Right atrium auricular region (tissue), 2 donors: ENCODE results near the gene FAM107B. TPM values are rescaled to one million over a fixed set of nuclear protein-coding genes. Genes with fewer than 3 reads are reported as not detected.

Source experiments
- DNase-seq: peaks from one replicate; pipeline ENCODE4 v3.0.0-alpha.2; 2019; ENCODE audit warnings: low spot score
- H3K27ac ChIP-seq, 2 donors: fragments of 200-600 bp; sonication (generic); 1 replicate in 1 of 2; 2 replicates in 1 of 2; pipeline ENCODE4 v1.5.1; 2016 to 2019
- H3K27me3 ChIP-seq, 2 donors: fragments of 200-600 bp; sonication (generic); one replicate each; pipeline versions ENCODE4 v1.5.1 to v1.6.0; 2017 to 2019
- H3K36me3 ChIP-seq: fragments of 200-600 bp; sonication (generic); one replicate; pipeline ENCODE4 v1.5.1; 2016
- H3K4me1 ChIP-seq, 2 donors: fragments of 200-600 bp; sonication (generic); one replicate each; pipeline versions ENCODE4 v1.5.1 to v1.6.0; 2017 to 2019
- H3K4me3 ChIP-seq, 2 donors: fragments of 200-600 bp; sonication (generic); 1 replicate in 1 of 2; 2 replicates in 1 of 2; pipeline ENCODE4 v1.5.1; 2017 to 2019; ENCODE audit warnings: mild to moderate bottlenecking in 1 of 2, moderate library complexity in 1 of 2
- H3K9me3 ChIP-seq, 2 donors: fragments of 200-600 bp; sonication (generic); one replicate each; pipeline ENCODE4 v1.5.1; 2019
- CTCF ChIP-seq, 2 donors: fragments of 200-600 bp; sonication (generic); IDR thresholded peaks; one replicate each; pipeline ENCODE4 v1.5.1; 2019; ENCODE audit warnings: antibody characterized with exemption in 2 of 2
- total RNA-seq, 2 donors: library from RNA; depleted of rRNA; stranded (reverse); fragments of >200 nt; gene quantifications; one replicate each; pipeline ENCODE4 v1.1.0, GENCODE V29; 2016

The FAM107B gene
- total RNA-seq, 2 donors from 2014 or later: 10.6 to 14.1 TPM

GRCh38 chr10:14758994-14759664, 15.6 kb downstream of the FAM107B start:
- DNase-seq: no peak
- no peaks in the 10 kb centered on the region for H3K36me3 ChIP-seq
- no peaks in the 10 kb centered on the region for H3K27me3 ChIP-seq
- H3K9me3 ChIP-seq: no peaks in the 10 kb centered on the region
- no peak for TF ChIP-seq CTCF (IDR thresholded peaks at IDR 0.05)
- H3K4me3 ChIP-seq: no peak overlapping the region
- H3K4me1 ChIP-seq: no peaks in the 10 kb centered on the region
- H3K27ac ChIP-seq: no peak overlapping the region

GRCh38 chr10:14758451-14758850, 16.2 kb downstream of the FAM107B start:
- Histone ChIP-seq H3K27me3 (no peaks in the 10 kb centered on the region), H3K4me3 (no peak overlapping the region), H3K9me3 (no peaks in the 10 kb centered on the region), H3K27ac (no peak overlapping the region), H3K4me1 (no peaks in the 10 kb centered on the region), H3K36me3 (no peaks in the 10 kb centered on the region)
- no peak for TF ChIP-seq CTCF (IDR thresholded peaks at IDR 0.05)
- DNase-seq: no peak

GRCh38 chr10:14757986-14758385, 16.7 kb downstream of the FAM107B start:
- Histone ChIP-seq H3K27ac (no peak overlapping the region), H3K36me3 (no peaks in the 10 kb centered on the region), H3K4me1 (no peaks in the 10 kb centered on the region), H3K4me3 (no peak overlapping the region), H3K27me3 (no peaks in the 10 kb centered on the region), H3K9me3 (no peaks in the 10 kb centered on the region)
- TF ChIP-seq CTCF (IDR thresholded peaks at IDR 0.05): no peak
- no peak for DNase-seq

GRCh38 chr10:14757394-14757793, 17.3 kb downstream of the FAM107B start:
- H3K4me3 ChIP-seq: no peak overlapping the region
- no peak overlapping the region for H3K27ac ChIP-seq
- no peaks in the 10 kb centered on the region for H3K27me3 ChIP-seq
- no peaks in the 10 kb centered on the region for H3K36me3 ChIP-seq
- peaks cover 0 to 1% of the 10 kb centered on the region in 2 donors for H3K4me1 ChIP-seq
- DNase-seq: no peak
- H3K9me3 ChIP-seq: no peaks in the 10 kb centered on the region
- no peak for TF ChIP-seq CTCF (IDR thresholded peaks at IDR 0.05)

GRCh38 chr10:14753441-14753840, 21.3 kb downstream of the FAM107B start:
- no peak for DNase-seq
- H3K36me3 ChIP-seq: no peaks in the 10 kb centered on the region
- H3K4me1 ChIP-seq: peaks cover 0 to 31% of the 10 kb centered on the region in 2 donors
- no peak overlapping the region for H3K27ac ChIP-seq
- H3K27me3 ChIP-seq: no peaks in the 10 kb centered on the region
- TF ChIP-seq CTCF (IDR thresholded peaks at IDR 0.05): no peak
- H3K9me3 ChIP-seq: no peaks in the 10 kb centered on the region
- no peak overlapping the region for H3K4me3 ChIP-seq

GRCh38 chr10:14751921-14752320, 22.8 kb downstream of the FAM107B start:
- Histone ChIP-seq H3K4me1 (peaks cover 0 to 32% of the 10 kb centered on the region in 2 donors), H3K27me3 (no peaks in the 10 kb centered on the region), H3K27ac (peak overlapping the region; percentile 67 to 75), H3K36me3 (no peaks in the 10 kb centered on the region), H3K4me3 (no peak overlapping the region), H3K9me3 (no peaks in the 10 kb centered on the region)
- no peak for TF ChIP-seq CTCF (IDR thresholded peaks at IDR 0.05)
- DNase-seq: peak; percentile 85
